ENCODE measurements around the gene BMP3. TPM values are rescaled to one million over a fixed set of nuclear protein-coding genes. Genes with fewer than 3 reads are reported as not detected.
A peak's percentile ranks its signal among the peaks of the same experiment; 100 is the strongest.

The BMP3 gene
- total and polyA plus RNA-seq, 2 experiments from 2014 or later, result 2.9 to 7.7 TPM

GRCh38 chr4:81049907-81050306 lies 19.4 kb downstream of the BMP3 start:
- no peaks in the 10 kb centered on the region for H3K9me2 ChIP-seq (replicated peaks; ENCODE audit: insufficient read depth)
- peaks cover 9% of the 10 kb centered on the region for H3K27me3 ChIP-seq
- no peak for TF ChIP-seq EZH2 (IDR thresholded peaks at IDR 0.05; ENCODE audit: borderline replicate concordance)
- TF ChIP-seq EZH2phosphoT487 (IDR thresholded peaks at IDR 0.05; ENCODE audit: low read depth, severe bottlenecking, unreplicated experiment), result no peak
- no peak for TF ChIP-seq CTCF (IDR thresholded peaks at IDR 0.05; ENCODE audit: poor library complexity)
- no peaks in the 10 kb centered on the region for H3K4me1 ChIP-seq (ENCODE audit: insufficient read depth)
- no peaks in the 10 kb centered on the region for H3K36me3 ChIP-seq (replicated peaks; ENCODE audit: insufficient read depth, low read depth)
- no peaks in the 10 kb centered on the region for H4K20me1 ChIP-seq (ENCODE audit: insufficient read depth, poor library complexity, severe bottlenecking)
- H3K4me3 ChIP-seq, result no peak overlapping the region
- WGBS (ENCODE audit: low lambda C conversion rate, missing lambda C conversion rate), result 72% methylated on average over 3 of the region's 3 CpGs
- no peaks in the 10 kb centered on the region for H3K79me2 ChIP-seq
- no peaks in the 10 kb centered on the region for H3K9me3 ChIP-seq (ENCODE audit: low read depth)
- no peak overlapping the region for H3K27ac ChIP-seq
- DNase-seq (ENCODE audit: low spot score), result no peak
- H3K4me2 ChIP-seq, result no peak overlapping the region
- H2AFZ ChIP-seq, result no peak overlapping the region

- no peaks in the 10 kb centered on the region for H3K9me3 ChIP-seq (ENCODE audit: low read depth)
- H3K79me2 ChIP-seq, result no peaks in the 10 kb centered on the region
- peaks cover 9% of the 10 kb centered on the region for H3K27me3 ChIP-seq
- H3K27ac ChIP-seq, result no peak overlapping the region
- peak; percentile 75 for TF ChIP-seq CTCF (IDR thresholded peaks at IDR 0.05; ENCODE audit: poor library complexity)
- no peak for TF ChIP-seq EZH2 (IDR thresholded peaks at IDR 0.05; ENCODE audit: borderline replicate concordance)
- no peak for TF ChIP-seq EZH2phosphoT487 (IDR thresholded peaks at IDR 0.05; ENCODE audit: low read depth, severe bottlenecking, unreplicated experiment)
- no peaks in the 10 kb centered on the region for H3K9me2 ChIP-seq (replicated peaks; ENCODE audit: insufficient read depth)
- H3K4me2 ChIP-seq, result no peak overlapping the region
- H4K20me1 ChIP-seq (ENCODE audit: insufficient read depth, poor library complexity, severe bottlenecking), result no peaks in the 10 kb centered on the region
- H3K4me3 ChIP-seq, result no peak overlapping the region
- 61% methylated on average over 7 of the region's 7 CpGs for WGBS (ENCODE audit: low lambda C conversion rate, missing lambda C conversion rate)
- H2AFZ ChIP-seq, result no peak overlapping the region
- peak; percentile 75 for DNase-seq (ENCODE audit: low spot score)
- H3K36me3 ChIP-seq (replicated peaks; ENCODE audit: insufficient read depth, low read depth), result no peaks in the 10 kb centered on the region
- no peaks in the 10 kb centered on the region for H3K4me1 ChIP-seq (ENCODE audit: insufficient read depth)
Measured at GRCh38 chr4:81052119-81053068, 21.9 kb downstream of the BMP3 start.

- no peak overlapping the region for H2AFZ ChIP-seq
- peaks cover 9% of the 10 kb centered on the region for H3K27me3 ChIP-seq
- TF ChIP-seq EZH2 (IDR thresholded peaks at IDR 0.05; ENCODE audit: borderline replicate concordance) (no peak), EZH2phosphoT487 (IDR thresholded peaks at IDR 0.05; ENCODE audit: low read depth, severe bottlenecking, unreplicated experiment) (no peak), CTCF (IDR thresholded peaks at IDR 0.05; ENCODE audit: poor library complexity) (no peak)
- no peaks in the 10 kb centered on the region for H4K20me1 ChIP-seq (ENCODE audit: insufficient read depth, poor library complexity, severe bottlenecking)
- no peak for DNase-seq (ENCODE audit: low spot score)
- H3K4me3 ChIP-seq, result no peak overlapping the region
- H3K79me2 ChIP-seq, result no peaks in the 10 kb centered on the region
- no peak overlapping the region for H3K4me2 ChIP-seq
- no peaks in the 10 kb centered on the region for H3K36me3 ChIP-seq (replicated peaks; ENCODE audit: insufficient read depth, low read depth)
- H3K27ac ChIP-seq, result no peak overlapping the region
- 63% methylated on average over 1 of the region's 1 CpG for WGBS (ENCODE audit: low lambda C conversion rate, missing lambda C conversion rate)
- H3K9me3 ChIP-seq (ENCODE audit: low read depth), result no peaks in the 10 kb centered on the region
- peaks cover 9% of the 10 kb centered on the region for H3K4me1 ChIP-seq (ENCODE audit: insufficient read depth)
- no peaks in the 10 kb centered on the region for H3K9me2 ChIP-seq (replicated peaks; ENCODE audit: insufficient read depth)
Measured at GRCh38 chr4:81058621-81059020, 28.1 kb downstream of the BMP3 start.
